HG02571 (cell line): ENCODE results near the gene SIAH1.
"Not testable (repeated sequence)": the region's sequence is repeated elsewhere in the genome, so short reads cannot be mapped to it uniquely, and the experiment has no call there.

Experiments used
- ATAC-seq: cut with Tn5 transposase; IDR thresholded peaks from one replicate; pipeline ENCODE4 v1.9.1; 2021; ENCODE audit warnings: mild to moderate bottlenecking, moderate library complexity; ENCODE audit not compliant: unreplicated experiment

Gene SIAH1

GRCh38 chr16:48335961-48336360 is 49.3 kb downstream of the SIAH1 start:
- no peak for ATAC-seq

- ATAC-seq = no peak
Measured at GRCh38 chr16:48334325-48334724, 50.9 kb downstream of the SIAH1 start.

- ATAC-seq = no peak
Measured at GRCh38 chr16:48332978-48333377, 52.2 kb downstream of the SIAH1 start.

GRCh38 chr16:48330841-48331192 is 54.4 kb downstream of the SIAH1 start:
- ATAC-seq = no peak

- ATAC-seq = no peak
Measured at GRCh38 chr16:48330189-48330840, 54.9 kb downstream of the SIAH1 start.

GRCh38 chr16:48329138-48329537 is 56.1 kb downstream of the SIAH1 start:
- no peak for ATAC-seq

GRCh38 chr16:48326915-48327314 is 58.3 kb downstream of the SIAH1 start:
- ATAC-seq = no peak

GRCh38 chr16:48323783-48324775 is 61.1 kb downstream of the SIAH1 start:
- no peak for ATAC-seq

GRCh38 chr16:48321317-48322036 is 63.7 kb downstream of the SIAH1 start:
- ATAC-seq = no peak

- ATAC-seq = no peak
Measured at GRCh38 chr16:48318630-48319029, 66.6 kb downstream of the SIAH1 start.

- ATAC-seq = no peak
Measured at GRCh38 chr16:48317614-48318315, 67.4 kb downstream of the SIAH1 start.

- ATAC-seq = no peak
Measured at GRCh38 chr16:48317026-48317425, 68.2 kb downstream of the SIAH1 start.

GRCh38 chr16:48313905-48314304 is 71.3 kb downstream of the SIAH1 start:
- ATAC-seq = not testable (repeated sequence)

- no peak for ATAC-seq
Measured at GRCh38 chr16:48310908-48311641, 74.1 kb downstream of the SIAH1 start.
